NB4 (cell line): Measurements from ENCODE around the gene XRCC6.
A peak's percentile ranks its signal among the peaks of the same experiment; 100 is the strongest.

Source experiments
- DNase-seq: peaks from one replicate; pipeline ENCODE4 v3.0.0; 2010; ENCODE audit warnings: low read depth
- H3K4me3 ChIP-seq: one replicate; pipeline ENCODE4 v1.5.1; 2011; ENCODE audit warnings: mild to moderate bottlenecking, low read depth, low read length, moderate library complexity
- MYC ChIP-seq: IDR thresholded peaks from 2 replicates; pipeline ENCODE4 v1.6.1; 2011; ENCODE audit warnings: low read depth, low read length
- POLR2A ChIP-seq: IDR thresholded peaks from 2 replicates; pipeline ENCODE4 v1.6.1; 2011; ENCODE audit warnings: mild to moderate bottlenecking; ENCODE audit not compliant: insufficient read length; ENCODE audit errors: extremely low read depth
- TF ChIP-seq, protein P1 (sequence below): IDR thresholded peaks from 2 replicates; pipeline ENCODE4 v1.6.1; 2011; ENCODE audit warnings: low read depth, low read length
- TF ChIP-seq, protein P2 (sequence below): IDR thresholded peaks from one replicate; pipeline ENCODE4 v1.5.1; 2012; ENCODE audit warnings: low read depth, low read length

The XRCC6 gene

DNA sequence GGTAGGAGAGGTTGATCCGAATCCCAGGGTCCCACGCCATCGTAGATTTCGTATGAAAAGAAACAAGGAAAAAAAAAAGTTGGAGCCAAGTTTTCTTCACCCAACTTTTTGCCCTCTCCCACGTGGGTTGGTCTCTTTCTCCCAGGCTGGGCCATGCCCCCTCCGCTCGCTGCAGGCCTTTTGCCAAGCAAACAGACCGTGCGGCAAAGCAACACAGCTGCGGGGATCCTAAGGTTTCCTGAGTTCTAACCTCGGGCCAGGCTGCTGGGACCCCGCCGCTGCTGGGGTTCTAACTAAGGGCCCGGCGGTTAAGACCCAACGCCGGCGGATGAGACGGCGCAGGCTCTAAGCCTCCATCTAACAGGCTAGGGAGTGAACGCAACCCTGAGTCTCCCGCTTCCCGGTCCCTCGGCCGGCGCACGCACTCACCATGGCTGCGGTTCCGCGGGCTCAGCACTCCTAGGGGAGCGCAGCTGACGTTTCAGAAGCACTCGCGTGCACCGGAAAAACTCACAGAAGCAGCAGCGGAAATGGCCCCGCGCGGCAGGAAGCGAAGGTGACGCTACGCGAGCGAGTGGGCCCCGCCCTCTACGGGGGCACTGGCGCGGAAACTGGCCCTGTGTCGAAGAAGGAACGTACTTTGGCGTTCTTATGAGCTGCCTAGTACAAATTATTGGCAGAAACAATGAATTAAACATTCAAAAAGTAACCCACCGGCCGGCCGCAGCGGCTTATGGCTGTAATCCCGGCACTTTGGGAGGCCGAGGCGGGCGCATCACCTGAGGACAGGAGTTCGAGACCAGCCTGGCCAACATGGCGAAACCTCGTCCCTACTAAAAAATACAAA is 67.5 kb downstream of the XRCC6 start, which contains the start of gene SNU13:
Gene SNU13 (minus strand): TSS at position 503 of the 847 bp plus-strand sequence. CDS start 71 bp downstream, at position 432.
- TF ChIP-seq, protein P1, sequence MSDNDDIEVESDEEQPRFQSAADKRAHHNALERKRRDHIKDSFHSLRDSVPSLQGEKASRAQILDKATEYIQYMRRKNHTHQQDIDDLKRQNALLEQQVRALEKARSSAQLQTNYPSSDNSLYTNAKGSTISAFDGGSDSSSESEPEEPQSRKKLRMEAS = peak; percentile 75
- TF ChIP-seq MYC (peak; percentile 76), POLR2A (peak; percentile 70)
- TF ChIP-seq, protein P2, sequence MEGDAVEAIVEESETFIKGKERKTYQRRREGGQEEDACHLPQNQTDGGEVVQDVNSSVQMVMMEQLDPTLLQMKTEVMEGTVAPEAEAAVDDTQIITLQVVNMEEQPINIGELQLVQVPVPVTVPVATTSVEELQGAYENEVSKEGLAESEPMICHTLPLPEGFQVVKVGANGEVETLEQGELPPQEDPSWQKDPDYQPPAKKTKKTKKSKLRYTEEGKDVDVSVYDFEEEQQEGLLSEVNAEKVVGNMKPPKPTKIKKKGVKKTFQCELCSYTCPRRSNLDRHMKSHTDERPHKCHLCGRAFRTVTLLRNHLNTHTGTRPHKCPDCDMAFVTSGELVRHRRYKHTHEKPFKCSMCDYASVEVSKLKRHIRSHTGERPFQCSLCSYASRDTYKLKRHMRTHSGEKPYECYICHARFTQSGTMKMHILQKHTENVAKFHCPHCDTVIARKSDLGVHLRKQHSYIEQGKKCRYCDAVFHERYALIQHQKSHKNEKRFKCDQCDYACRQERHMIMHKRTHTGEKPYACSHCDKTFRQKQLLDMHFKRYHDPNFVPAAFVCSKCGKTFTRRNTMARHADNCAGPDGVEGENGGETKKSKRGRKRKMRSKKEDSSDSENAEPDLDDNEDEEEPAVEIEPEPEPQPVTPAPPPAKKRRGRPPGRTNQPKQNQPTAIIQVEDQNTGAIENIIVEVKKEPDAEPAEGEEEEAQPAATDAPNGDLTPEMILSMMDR = no peak
- peak; percentile 95 for DNase-seq
- peak within 1 kb of the TSS; percentile 100 for H3K4me3 ChIP-seq

- TF ChIP-seq, protein P1 = no peak
- no peak for TF ChIP-seq MYC
- TF ChIP-seq, protein P2 = no peak
- no peak for TF ChIP-seq POLR2A
- no peak overlapping the region for H3K4me3 ChIP-seq
- no peak for DNase-seq
Measured at GRCh38 chr22:41690476-41690875, 69.4 kb downstream of the XRCC6 start.

- DNase-seq = no peak
- TF ChIP-seq, protein P2 = no peak
- TF ChIP-seq POLR2A = no peak
- TF ChIP-seq, protein P1 = no peak
- no peak for TF ChIP-seq MYC
- no peak overlapping the region for H3K4me3 ChIP-seq
Measured at GRCh38 chr22:41695211-41695610, 74.1 kb downstream of the XRCC6 start.

- TF ChIP-seq POLR2A (no peak), MYC (no peak; the same call in 1 of the 2 replicates)
- TF ChIP-seq, protein P1 = no peak
- TF ChIP-seq, protein P2 = no peak
- DNase-seq = no peak
- no peak overlapping the region for H3K4me3 ChIP-seq
Measured at GRCh38 chr22:41696703-41697102, 75.6 kb downstream of the XRCC6 start.

GRCh38 chr22:41697126-41697775 is 76.2 kb downstream of the XRCC6 start:
- H3K4me3 ChIP-seq = no peak overlapping the region
- TF ChIP-seq POLR2A = no peak
- TF ChIP-seq, protein P2 = peak; percentile 97
- TF ChIP-seq, protein P1 = peak; percentile 60; the same call in 1 of the 2 replicates
- peak; percentile 76 for TF ChIP-seq MYC
- DNase-seq = peak; percentile 91
